Endothelial cell of umbilical vein (primary cell): ENCODE measurements around the gene AGA. TPM values are rescaled to one million over a fixed set of nuclear protein-coding genes. Genes with fewer than 3 reads are reported as not detected.

ENCODE experiments used
- BruUV-seq: library from RNA; stranded (reverse); fragments of 400-500 nt; replicated peaks from 2 replicates; lab custom pipeline; 2021; lab: Mats Ljungman, UMichigan
- CTCF ChIA-PET: fragments of 300-600, 350-600 bp; sonication (Branson Sonifier 250); formaldehyde crosslinking; loops from one replicate; lab custom pipeline; 2021; ENCODE audit warnings: antibody characterized with exemption, inconsistent platforms; lab: Charles Lee
- POLR2A ChIA-PET: fragments of 300-600, 350-600 bp; sonication (Branson Sonifier 250); formaldehyde crosslinking; loops from one replicate; lab custom pipeline; 2021; ENCODE audit warnings: antibody characterized with exemption, inconsistent platforms; lab: Charles Lee
- DNase-seq: peaks from one replicate; pipeline ENCODE4 v3.0.0-alpha.2; 2011; ENCODE audit warnings: low read depth, low spot score
- FAIRE-seq: peaks from 2 replicates; lab custom pipeline; 2011; peaks lifted over from hg19 to GRCh38; lab: Jason Lieb, UNC
- H2AFZ ChIP-seq: 2 replicates; pipeline ENCODE4 v1.6.0; 2012; ENCODE audit warnings: low read depth, low read length, control low read depth, inconsistent platforms
- H3K27ac ChIP-seq: 2 replicates; pipeline ENCODE4 v1.5.1; 2011; ENCODE audit warnings: low read depth, mild to moderate bottlenecking, control low read depth, low read length, moderate library complexity; ENCODE audit not compliant: insufficient read depth
- H3K27me3 ChIP-seq, 2 experiments: 2 replicates each; pipeline versions ENCODE4 v1.6.0 to v1.6.1; 2011; ENCODE audit warnings: low read length in 2 of 2, mixed read lengths in 1 of 2; ENCODE audit not compliant: control insufficient read depth in 2 of 2, insufficient read depth in 2 of 2
- H3K36me3 ChIP-seq, 2 experiments: 2 replicates in 1 of 2; 3 replicates in 1 of 2; pipeline ENCODE4 v1.5.1; 2011; ENCODE audit warnings: low read length in 2 of 2, mild to moderate bottlenecking in 1 of 2, moderate library complexity in 1 of 2; ENCODE audit not compliant: control insufficient read depth in 2 of 2, insufficient read depth in 2 of 2; ENCODE audit errors: extremely low read depth in 1 of 2
- H3K4me1 ChIP-seq: 3 replicates; pipeline ENCODE4 v1.5.1; 2011; ENCODE audit warnings: mild to moderate bottlenecking, low read length; ENCODE audit not compliant: control insufficient read depth, insufficient read depth; ENCODE audit errors: extremely low read depth
- H3K4me2 ChIP-seq: 2 replicates; pipeline ENCODE4 v1.6.1; 2011; ENCODE audit warnings: low read length, control low read depth, mixed read lengths; ENCODE audit not compliant: insufficient read depth
- H3K4me3 ChIP-seq, 3 experiments: fragments of 200-600 bp in 1 of 3; sonication (generic), shearing (Covaris generic) in 1 of 3; replicated peaks in 1 of 3; 2 replicates each; pipeline ENCODE4 v1.5.1; 2011 to 2016; ENCODE audit warnings: control low read depth in 3 of 3, low read length in 3 of 3, mild to moderate bottlenecking in 2 of 3, inconsistent platforms in 1 of 3, low read depth in 1 of 3, moderate library complexity in 1 of 3; ENCODE audit not compliant: insufficient read depth in 1 of 3
- H3K79me2 ChIP-seq: 2 replicates; pipeline ENCODE4 v1.6.0; 2012; ENCODE audit warnings: low read length, inconsistent platforms; ENCODE audit not compliant: control insufficient read depth, insufficient read depth
- H3K9ac ChIP-seq: replicated peaks from 2 replicates; pipeline ENCODE3; 2011; ENCODE audit warnings: low read length, control low read depth; ENCODE audit not compliant: insufficient read depth; ENCODE audit errors: extremely low read depth
- H3K9me1 ChIP-seq: replicated peaks from 3 replicates; pipeline ENCODE4 v1.6.0; 2011; ENCODE audit warnings: mild to moderate bottlenecking, low read length; ENCODE audit not compliant: control insufficient read depth, insufficient read depth; ENCODE audit errors: extremely low read depth
- H3K9me3 ChIP-seq: replicated peaks from 2 replicates; pipeline ENCODE4 v1.5.1; 2012; ENCODE audit warnings: low read length, inconsistent platforms; ENCODE audit not compliant: control insufficient read depth, insufficient read depth
- H4K20me1 ChIP-seq: replicated peaks from 2 replicates; pipeline ENCODE3; 2011; ENCODE audit warnings: mild to moderate bottlenecking, low read length; ENCODE audit not compliant: control insufficient read depth, insufficient read depth; ENCODE audit errors: extremely low read depth
- EZH2 ChIP-seq: IDR thresholded peaks from 2 replicates; pipeline ENCODE4 v1.6.1; 2012; ENCODE audit warnings: borderline replicate concordance, low read depth, mild to moderate bottlenecking, moderate library complexity, low read length, inconsistent platforms; ENCODE audit not compliant: severe bottlenecking
- FOS ChIP-seq: IDR thresholded peaks from 2 replicates; pipeline ENCODE4 v1.6.1; 2011; ENCODE audit warnings: mild to moderate bottlenecking, low read length, moderate library complexity, borderline replicate concordance; ENCODE audit not compliant: insufficient read depth
- GATA2 ChIP-seq: IDR thresholded peaks from 2 replicates; pipeline ENCODE4 v1.7.0; 2011; ENCODE audit warnings: low read depth, mild to moderate bottlenecking, moderate library complexity, mixed read lengths, low read length; ENCODE audit not compliant: insufficient read length, insufficient read depth
- JUN ChIP-seq: IDR thresholded peaks from 2 replicates; pipeline ENCODE4 v1.6.1; 2011; ENCODE audit warnings: borderline replicate concordance, low read depth; ENCODE audit not compliant: insufficient read length, insufficient read depth
- MYC ChIP-seq: IDR thresholded peaks from one replicate; pipeline ENCODE4 v1.6.1; 2011; ENCODE audit warnings: mild to moderate bottlenecking, low read depth, low read length
- POLR2A ChIP-seq: IDR thresholded peaks from 2 replicates; pipeline ENCODE4 v1.6.1; 2012; ENCODE audit warnings: low read depth, mild to moderate bottlenecking, control low read depth, low read length
- POLR2AphosphoS5 ChIP-seq: IDR thresholded peaks from 2 replicates; pipeline ENCODE4 v1.6.1; 2012; ENCODE audit warnings: low read depth, mild to moderate bottlenecking, control low read depth, low read length, moderate library complexity; ENCODE audit not compliant: insufficient read depth
- dilution Hi-C: fragments of 300-500 bp; cut with MboI; formaldehyde crosslinking; loops from one replicate; pipeline ENCODE4 v1.15.0; 2019; ENCODE audit warnings: low sequenced_read_pairs; ENCODE audit not compliant: extremely low pct_ligation_motif_present
- intact Hi-C: fragments of 100-400 bp; cut with micrococcal nuclease; formaldehyde crosslinking; loops from one replicate; pipeline ENCODE4 v1.10.0; 2022
- polyA plus RNA-seq, 4 experiments: library from polyadenylated mRNA; depleted of rRNA in 3 of 4; stranded (reverse) in 3 of 4; unstranded in 1 of 4; fragments of >200 nt; gene quantifications; 2 replicates each; pipeline versions ENCODE4 v1.2.1 to v1.2.3, GENCODE V29; 2011 to 2012; ENCODE audit warnings: missing spikeins in 1 of 4
- total RNA-seq: library from RNA; stranded (reverse); gene quantifications from 2 replicates; pipeline ENCODE4 v1.2.3, GENCODE V29; 2021
- TF ChIP-seq, protein P1 (sequence below), 2 donors: IDR thresholded peaks; 1 replicate in 1 of 2; 2 replicates in 1 of 2; pipeline ENCODE4 v1.5.1; 2011; ENCODE audit warnings: low read length in 2 of 2, mild to moderate bottlenecking in 2 of 2, moderate library complexity in 2 of 2, control low read depth in 1 of 2, inconsistent platforms in 1 of 2, low read depth in 1 of 2; ENCODE audit not compliant: insufficient read depth in 1 of 2; ENCODE audit errors: extremely low read depth in 1 of 2
- TF ChIP-seq, protein P2 (sequence below): IDR thresholded peaks from 2 replicates; pipeline ENCODE4 v1.6.1; 2011; ENCODE audit not compliant: insufficient read depth, insufficient read length

Gene AGA
- total and polyA plus RNA-seq, 2 donors (not counting 3 experiments of a cell fraction or from before 2014, with no cell fraction given): 14.1 to 16.9 TPM

DNA sequence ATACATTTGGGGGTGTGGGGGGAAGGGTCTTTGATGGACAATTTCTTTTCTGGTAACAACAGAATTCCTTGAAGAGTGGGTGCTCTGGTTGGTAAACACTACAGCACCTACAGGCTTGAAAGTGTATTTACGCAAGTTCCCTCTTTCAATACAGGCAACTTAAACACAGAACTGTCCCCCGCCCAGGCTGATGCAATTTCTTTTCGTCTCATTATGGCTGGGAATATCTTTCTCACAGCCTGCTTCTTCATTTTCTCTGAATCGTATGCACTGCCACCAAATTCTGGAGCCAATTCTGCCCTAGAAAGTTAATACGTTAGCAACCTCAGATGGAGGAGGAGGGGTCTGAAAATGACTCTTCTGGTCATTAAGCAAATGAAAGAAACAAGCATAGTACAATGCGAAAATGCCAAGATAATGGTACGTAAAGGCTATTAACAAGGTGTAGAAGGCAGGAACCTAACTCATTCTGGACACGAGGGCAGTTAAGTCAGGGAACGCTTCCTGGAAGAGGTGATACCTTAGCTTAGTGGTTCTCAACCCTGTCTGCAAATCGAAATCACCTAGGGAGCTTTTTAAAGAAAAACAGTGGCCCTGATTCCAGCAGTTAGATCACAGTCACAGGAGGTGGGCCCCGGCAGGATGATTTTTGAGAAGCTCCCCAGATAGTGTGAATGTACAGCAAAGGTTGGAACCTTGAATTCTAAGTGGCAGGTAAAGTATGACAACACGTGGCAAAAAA, 1.0 kb downstream of the AGA start:
- BruUV-seq: no TSS peak
- intact Hi-C loops: loop anchor here (5.0 kb wide), 2 partner anchors 389 to 1064 kb away; no protein-coding TSS in a partner anchor

More for the DNA sequence above, 1.0 kb downstream of the AGA start:
- POLR2A ChIA-PET: no interaction called here
- peak overlapping the region; percentile 95 for H3K4me2 ChIP-seq
- FAIRE-seq: peak; percentile 37
- no peak for TF ChIP-seq MYC
- no peak for TF ChIP-seq EZH2
- TF ChIP-seq JUN: no peak
- TF ChIP-seq, protein P1, sequence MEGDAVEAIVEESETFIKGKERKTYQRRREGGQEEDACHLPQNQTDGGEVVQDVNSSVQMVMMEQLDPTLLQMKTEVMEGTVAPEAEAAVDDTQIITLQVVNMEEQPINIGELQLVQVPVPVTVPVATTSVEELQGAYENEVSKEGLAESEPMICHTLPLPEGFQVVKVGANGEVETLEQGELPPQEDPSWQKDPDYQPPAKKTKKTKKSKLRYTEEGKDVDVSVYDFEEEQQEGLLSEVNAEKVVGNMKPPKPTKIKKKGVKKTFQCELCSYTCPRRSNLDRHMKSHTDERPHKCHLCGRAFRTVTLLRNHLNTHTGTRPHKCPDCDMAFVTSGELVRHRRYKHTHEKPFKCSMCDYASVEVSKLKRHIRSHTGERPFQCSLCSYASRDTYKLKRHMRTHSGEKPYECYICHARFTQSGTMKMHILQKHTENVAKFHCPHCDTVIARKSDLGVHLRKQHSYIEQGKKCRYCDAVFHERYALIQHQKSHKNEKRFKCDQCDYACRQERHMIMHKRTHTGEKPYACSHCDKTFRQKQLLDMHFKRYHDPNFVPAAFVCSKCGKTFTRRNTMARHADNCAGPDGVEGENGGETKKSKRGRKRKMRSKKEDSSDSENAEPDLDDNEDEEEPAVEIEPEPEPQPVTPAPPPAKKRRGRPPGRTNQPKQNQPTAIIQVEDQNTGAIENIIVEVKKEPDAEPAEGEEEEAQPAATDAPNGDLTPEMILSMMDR (IDR thresholded peaks at IDR 0.05; ENCODE audit: extremely low read depth in 1 of 2, insufficient read depth in 1 of 2, low read depth in 1 of 2, low read length in 2 of 2): no peak
- no peak for TF ChIP-seq FOS
- TF ChIP-seq GATA2: no peak
- TF ChIP-seq POLR2A: no peak
- TF ChIP-seq, protein P2, sequence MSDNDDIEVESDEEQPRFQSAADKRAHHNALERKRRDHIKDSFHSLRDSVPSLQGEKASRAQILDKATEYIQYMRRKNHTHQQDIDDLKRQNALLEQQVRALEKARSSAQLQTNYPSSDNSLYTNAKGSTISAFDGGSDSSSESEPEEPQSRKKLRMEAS: no peak
- no peak for TF ChIP-seq POLR2AphosphoS5
- peak overlapping the region; percentile 96 for H3K27ac ChIP-seq
- CTCF ChIA-PET: interaction anchor here (1.3 to 1.8 kb wide), 2 partner anchors 11 to 111 kb away, joined by 3 to 7 read pairs; no protein-coding TSS in a partner anchor
- peak overlapping the region; percentile 96 for H3K9ac ChIP-seq
- no peaks in the 10 kb centered on the region for H3K79me2 ChIP-seq
- dilution Hi-C loops: no loop called here
- no peaks in the 10 kb centered on the region for H3K36me3 ChIP-seq
- no peaks in the 10 kb centered on the region for H3K9me1 ChIP-seq
- peak overlapping the region; percentile 99 for H2AFZ ChIP-seq
- H3K4me3 ChIP-seq: peak overlapping the region; percentile 49 to 91 (median 77)
- DNase-seq: no peak
- H3K27me3 ChIP-seq: no peaks in the 10 kb centered on the region
- peaks cover 13% of the 10 kb centered on the region for H3K4me1 ChIP-seq
- H4K20me1 ChIP-seq: no peaks in the 10 kb centered on the region
- no peaks in the 10 kb centered on the region for H3K9me3 ChIP-seq
